Measurements from ENCODE around the gene ORAI1.
"Not testable (repeated sequence)": the region's sequence is repeated elsewhere in the genome, so short reads cannot be mapped to it uniquely, and the experiment has no call there.

The ORAI1 gene

DNA sequence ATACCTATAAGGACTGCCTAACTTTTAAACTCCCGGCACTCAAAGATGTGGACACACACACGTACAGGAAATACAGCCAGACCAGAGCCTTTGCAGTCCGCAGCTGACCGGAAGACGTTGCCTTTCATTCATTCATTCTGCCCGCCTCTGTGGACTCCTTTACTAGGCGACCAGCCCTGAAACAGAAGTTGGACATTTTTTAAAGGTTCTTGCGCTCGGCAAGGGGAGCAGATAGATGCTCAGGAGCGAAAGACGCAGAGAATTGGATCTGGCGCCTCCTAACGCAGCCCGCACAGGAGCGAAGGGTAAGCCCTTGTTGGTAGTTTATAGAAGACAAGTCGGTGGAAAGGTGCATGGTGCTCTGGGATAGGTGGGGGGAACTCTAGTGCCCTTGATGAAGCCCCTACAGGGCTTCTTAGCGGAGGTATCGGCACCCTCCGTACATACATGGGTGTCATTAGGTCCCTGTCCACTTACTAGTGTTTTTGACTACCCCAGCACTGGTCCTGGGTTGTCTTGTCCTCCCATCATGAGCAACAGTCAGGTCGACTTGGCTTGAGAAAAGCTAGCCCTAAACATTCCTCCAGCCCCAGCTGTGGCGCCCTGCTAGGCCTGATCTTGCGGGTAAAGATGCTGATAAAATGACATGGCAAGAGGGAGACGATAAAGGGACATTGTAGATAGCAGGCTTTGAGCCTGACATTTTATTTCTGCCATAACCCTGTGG is 45.2 kb upstream of the ORAI1 start, which contains the start of gene KDM2B:
TSS of gene KDM2B (minus strand) at position 65 of the 727 bp plus-strand sequence. CDS start 112 bp downstream, outside the sequence.
- TF ChIP-seq, protein P1, sequence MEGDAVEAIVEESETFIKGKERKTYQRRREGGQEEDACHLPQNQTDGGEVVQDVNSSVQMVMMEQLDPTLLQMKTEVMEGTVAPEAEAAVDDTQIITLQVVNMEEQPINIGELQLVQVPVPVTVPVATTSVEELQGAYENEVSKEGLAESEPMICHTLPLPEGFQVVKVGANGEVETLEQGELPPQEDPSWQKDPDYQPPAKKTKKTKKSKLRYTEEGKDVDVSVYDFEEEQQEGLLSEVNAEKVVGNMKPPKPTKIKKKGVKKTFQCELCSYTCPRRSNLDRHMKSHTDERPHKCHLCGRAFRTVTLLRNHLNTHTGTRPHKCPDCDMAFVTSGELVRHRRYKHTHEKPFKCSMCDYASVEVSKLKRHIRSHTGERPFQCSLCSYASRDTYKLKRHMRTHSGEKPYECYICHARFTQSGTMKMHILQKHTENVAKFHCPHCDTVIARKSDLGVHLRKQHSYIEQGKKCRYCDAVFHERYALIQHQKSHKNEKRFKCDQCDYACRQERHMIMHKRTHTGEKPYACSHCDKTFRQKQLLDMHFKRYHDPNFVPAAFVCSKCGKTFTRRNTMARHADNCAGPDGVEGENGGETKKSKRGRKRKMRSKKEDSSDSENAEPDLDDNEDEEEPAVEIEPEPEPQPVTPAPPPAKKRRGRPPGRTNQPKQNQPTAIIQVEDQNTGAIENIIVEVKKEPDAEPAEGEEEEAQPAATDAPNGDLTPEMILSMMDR (IDR thresholded peaks at IDR 0.05; ENCODE audit: extremely low read depth, missing control alignments), result no peak
- no peak for DNase-seq (ENCODE audit: low spot score)

DNA sequence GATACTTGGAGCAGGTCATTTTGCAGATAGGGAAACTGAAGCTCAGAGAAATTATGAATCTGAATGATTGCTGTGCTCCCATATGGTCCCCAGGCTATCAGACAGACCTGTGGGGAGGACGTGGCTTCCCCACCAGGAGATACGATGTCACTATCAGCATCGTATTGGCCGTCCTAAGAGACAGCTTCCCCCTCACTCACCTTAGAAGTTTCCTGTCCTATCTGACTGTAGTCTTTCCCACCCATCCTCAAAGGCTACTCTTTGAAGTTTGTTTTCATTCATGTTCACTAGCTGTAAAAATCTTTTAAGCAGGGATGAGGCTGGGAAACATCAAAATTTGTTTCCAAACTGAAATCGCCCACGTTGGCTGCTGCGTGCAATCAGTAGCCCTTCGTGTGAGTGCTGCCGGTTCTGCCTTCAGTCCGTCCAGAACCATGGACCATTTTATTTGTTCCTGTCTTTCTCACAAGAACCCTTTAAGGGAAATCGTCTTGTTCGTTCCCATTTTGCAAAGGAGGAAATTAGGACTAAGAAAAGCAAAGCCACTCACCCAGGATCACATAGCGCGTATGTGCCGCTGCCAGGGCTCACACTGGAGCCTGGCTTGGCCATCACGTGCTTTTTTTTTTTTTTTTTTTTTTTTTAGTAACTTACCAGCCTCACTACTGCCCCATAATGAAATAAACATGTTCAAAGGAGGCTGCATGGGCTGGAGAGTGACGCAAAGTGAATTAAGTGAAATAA is 44.5 kb upstream of the ORAI1 start:
- TF ChIP-seq, protein P1 (IDR thresholded peaks at IDR 0.05; ENCODE audit: extremely low read depth, missing control alignments), result no peak
- no peak for DNase-seq (ENCODE audit: low spot score)

DNA sequence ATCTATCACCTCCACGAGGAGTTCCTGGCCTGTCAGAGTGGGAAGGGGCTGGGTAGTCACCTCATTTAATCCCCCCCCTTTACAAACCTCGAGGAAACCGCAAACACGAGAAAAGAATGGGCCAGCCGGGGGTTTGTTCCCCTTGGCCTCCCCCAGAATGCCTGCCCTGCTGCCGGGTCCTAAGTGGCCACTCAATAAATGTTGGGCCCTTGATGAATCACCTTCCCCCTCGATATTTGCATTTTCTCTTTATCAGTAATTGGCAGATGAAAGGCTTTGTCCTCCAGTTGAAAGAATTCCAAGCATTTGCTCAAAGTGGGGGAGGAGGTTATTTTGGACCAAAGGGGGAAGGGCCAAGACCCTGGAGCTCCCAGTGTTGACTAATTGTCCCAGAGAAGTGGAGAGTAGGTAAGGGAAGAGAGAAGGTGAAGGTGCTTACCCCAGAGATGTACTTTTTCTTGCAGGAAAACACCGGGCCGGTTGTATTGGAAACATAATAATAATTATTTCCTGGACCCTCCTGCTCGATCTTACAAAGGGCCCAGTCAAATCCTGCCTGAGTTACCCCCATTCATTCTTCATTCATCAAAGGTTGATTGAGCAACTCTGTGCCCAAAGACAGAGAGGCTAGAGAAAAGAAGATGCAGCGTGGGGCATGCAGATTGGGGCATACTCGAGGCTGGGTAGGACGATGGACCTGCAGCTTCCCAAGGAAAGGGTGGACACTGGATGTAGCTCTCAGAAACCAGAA is 43.6 kb upstream of the ORAI1 start:
- DNase-seq (ENCODE audit: low spot score), result no peak
- TF ChIP-seq, protein P1 (IDR thresholded peaks at IDR 0.05; ENCODE audit: extremely low read depth, missing control alignments), result no peak

DNA sequence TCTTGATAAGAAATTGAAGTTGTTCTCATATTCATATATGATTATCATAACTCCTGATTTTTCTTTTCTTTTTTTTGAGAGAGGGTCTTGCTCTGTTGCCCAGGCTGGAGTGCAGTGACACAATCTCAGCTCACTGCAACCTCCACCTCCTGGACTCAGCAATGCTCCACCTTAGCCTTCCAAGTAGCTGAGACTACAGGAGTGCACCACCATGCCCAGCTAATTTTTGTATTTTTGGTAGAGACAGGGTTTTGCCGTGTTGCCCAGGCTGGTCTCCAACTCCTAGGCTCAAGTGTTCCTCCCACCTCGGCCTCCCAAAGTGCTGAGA is 43.0 kb upstream of the ORAI1 start:
- DNase-seq (ENCODE audit: low spot score), result not testable (repeated sequence)

DNA sequence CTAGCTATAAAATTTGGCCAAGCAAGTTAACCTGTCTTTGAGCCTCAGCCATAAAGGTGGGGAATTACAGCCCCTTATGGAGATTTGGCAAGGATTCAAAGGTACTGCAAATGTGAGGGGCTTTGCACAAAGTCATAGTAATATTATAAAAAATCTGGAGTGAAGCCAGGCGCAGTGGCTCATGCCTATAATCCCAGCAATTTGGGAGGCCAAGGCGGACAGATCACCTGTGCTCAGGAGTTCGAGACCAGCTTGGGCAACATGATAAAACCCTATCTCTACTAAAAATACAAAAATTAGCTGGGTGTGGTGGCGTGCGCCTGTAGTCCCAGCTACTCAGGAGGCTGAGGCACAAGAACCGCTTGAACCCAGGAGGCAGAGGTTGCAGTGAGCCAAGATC is 41.4 kb upstream of the ORAI1 start:
- not testable (repeated sequence) for DNase-seq (ENCODE audit: low spot score)

DNA sequence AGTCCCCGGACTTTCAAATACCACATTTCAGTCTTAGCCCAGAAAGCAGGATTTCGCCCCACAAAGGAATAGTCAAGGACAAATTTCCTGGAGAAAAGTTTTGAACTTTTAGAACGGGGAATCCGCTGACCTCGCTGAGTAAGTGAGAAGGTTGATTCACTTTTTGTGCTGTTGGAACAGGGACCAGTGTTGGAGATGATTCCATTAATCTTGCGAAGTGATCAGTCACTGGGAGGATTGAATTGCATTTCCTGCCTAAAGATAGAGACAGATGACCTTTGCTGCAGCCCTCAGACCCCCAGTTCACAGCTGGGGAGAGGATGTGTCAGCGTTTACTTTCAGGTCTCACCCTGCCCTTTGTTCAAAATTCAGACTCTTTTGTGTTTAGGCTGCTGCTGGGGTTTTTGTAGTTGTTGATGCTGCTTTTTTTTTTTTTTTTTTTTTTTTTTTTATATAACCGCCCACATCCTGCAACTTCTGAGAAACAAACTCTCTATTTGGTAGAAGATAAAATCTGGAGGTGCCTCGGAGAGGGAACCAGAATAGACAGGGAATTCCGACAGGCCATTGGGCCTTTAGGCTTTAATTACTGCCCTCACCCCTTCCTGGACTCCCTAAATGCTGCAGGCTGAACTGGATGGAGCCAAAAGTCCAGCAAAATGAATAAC is 35.7 kb upstream of the ORAI1 start:
- peak; percentile 80 for DNase-seq (ENCODE audit: low spot score)
- TF ChIP-seq, protein P1 (IDR thresholded peaks at IDR 0.05; ENCODE audit: extremely low read depth, missing control alignments), result no peak

DNA sequence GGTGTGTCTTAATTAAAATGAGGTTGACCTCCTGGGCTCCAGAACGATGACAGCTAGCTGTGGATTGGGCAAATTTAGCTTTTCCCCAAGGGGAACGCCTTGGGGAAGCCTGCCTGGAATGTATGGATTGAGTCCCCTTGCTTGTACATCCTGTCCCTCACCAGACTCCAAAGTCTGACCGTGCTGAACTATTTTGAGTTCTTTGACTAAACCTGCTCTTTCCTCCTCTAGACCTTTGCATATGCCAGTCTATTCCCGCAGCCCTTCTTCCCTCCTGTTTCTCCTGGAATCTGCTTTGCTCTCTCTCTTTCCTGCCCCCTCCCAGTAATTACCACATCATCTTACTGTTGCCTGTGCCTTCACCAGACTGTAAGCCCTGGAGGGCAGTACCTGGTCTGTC is 34.0 kb upstream of the ORAI1 start:
- TF ChIP-seq, protein P1 (IDR thresholded peaks at IDR 0.05; ENCODE audit: extremely low read depth, missing control alignments), result no peak
- no peak for DNase-seq (ENCODE audit: low spot score)

DNA sequence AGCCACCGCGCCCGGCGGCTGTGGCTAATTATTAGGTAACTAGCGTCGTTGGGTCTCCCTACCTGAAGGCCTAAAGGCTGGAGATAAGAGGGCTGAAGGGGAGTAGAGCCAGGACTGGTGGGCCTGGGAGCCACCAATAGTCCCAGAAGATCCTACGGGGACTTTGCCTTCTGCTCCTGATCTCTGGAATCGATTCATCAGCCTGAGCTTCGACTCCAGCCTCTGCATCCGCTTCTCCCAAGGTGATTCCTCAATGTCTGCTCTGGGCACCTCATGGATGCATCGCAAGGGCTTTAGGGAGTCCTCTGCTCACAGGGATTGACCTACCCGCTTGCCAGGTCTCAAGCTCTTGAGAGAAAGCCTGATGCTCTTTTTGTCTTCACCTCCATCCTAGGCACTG is 30.8 kb upstream of the ORAI1 start:
- TF ChIP-seq, protein P1 (IDR thresholded peaks at IDR 0.05; ENCODE audit: extremely low read depth, missing control alignments), result no peak

More for the DNA sequence above, 30.8 kb upstream of the ORAI1 start:
- no peak for DNase-seq (ENCODE audit: low spot score)
